ENCODE results near the gene ABCG2.

The ABCG2 gene

DNA sequence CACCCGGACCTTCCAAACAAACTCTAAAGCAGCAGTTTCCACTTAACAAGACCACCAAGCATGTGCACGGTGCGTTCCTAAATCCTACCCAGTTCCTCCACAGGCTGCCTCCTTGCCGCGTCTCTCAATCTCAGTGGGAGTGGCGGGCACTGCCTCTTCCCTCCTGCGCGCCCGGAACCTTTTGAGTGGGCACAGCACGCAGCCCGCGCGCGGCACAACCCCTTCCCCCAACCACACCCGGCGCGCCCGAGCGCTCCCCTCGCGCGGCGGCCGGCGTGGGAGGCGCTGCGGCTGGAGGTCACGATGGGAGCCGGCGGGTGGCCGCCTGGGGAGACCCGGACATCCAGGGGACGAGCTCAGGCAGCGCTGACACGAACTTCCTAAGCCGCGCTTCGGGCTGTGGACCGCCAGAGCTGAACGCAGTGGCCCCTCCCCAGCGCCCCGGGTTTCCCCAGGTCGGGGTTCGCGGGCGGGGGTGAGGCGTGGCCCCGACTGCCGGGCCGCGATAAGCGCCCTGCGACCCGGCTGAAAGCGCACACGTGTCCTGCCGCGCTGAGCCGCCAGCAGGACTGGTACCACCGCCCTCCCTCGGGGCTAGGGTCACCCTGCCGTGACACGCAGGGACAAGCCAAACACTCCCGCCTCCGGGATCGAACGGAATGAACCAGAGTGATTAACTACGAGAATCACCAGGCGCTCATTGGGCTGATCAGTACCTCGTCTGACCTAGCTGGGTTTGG is at the start of gene ABCG2:
TSS of gene ABCG2 (minus strand) at position 151 of the 740 bp plus-strand sequence. CDS start 18,644 bp downstream, outside the sequence.
- no peak for DNase-seq

DNA sequence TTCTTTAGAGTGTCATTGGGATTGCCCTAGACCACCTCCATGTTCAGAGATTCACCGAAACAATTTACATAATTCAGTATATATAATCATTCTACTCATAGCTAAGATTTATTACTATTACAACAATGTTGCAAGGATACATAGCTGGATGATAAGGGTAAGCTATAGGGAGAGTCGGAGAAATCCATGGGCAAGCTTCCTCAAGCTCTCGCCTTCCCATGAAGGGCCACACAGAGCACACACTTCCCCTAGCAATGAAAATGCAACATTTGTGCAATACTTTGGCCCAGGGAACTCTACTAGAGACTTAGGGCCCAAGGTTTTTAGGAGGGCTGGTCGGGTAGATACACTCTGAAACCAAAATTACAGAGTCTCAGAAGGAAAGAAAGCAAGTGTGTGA is 49.7 kb upstream of the ABCG2 start:
- DNase-seq: no peak

DNA sequence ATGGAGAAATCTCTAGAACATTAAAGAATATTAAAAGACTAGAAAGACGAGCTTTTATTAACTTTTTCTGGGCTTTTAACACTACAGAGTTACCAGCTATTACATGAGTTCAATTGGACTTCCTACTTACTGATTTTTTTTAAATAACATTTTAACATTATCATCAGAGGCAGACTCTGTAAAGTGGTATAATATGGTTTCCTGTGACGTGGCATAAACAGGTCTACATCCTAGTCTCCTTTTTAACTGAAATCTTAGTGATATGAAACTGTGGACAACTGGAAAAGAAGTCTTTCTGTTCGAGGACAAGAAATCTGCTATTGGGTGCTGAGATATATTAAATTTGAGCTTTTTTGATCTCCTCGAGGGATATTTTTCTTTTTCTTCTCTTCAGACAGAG is 48.7 kb upstream of the ABCG2 start:
- no peak for DNase-seq

DNA sequence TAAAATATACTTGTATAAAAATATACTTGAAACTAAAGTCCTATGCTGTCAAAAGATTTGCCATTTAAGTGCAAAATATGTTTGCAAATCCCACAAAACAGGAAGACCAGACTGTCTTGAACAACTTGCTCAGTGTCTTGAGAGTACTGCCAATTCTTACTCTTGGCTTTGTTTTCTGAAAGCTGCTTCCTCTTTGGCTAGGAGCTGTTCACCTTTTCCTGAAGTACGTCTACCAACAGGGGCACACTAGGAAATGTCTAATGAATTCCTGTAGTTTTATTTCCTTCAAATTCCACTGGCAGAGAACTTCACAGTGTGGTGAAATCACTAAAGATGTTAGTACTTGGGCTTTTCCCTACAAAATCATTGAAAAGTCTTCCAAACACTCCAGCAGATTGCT is 46.4 kb upstream of the ABCG2 start:
- peak; percentile 12 for DNase-seq

DNA sequence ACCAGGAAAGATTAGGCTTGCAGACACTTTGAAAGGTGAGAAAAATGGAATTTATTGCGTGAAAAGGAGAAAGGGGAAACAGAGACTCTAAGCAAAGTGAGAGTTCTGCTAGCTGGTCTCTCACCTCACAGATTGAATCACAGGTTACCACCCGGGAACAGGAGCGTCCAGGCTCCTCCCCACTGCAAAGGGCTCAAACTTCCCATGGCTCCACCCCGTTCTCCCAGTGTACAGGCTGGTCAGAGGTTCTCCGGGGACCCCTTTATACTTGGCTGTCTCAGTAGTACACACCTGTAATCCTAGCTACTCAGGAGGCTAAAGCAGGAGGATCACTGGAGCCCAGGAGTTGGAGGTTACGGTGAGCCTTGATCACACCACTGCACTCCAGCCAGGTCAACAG is 44.0 kb upstream of the ABCG2 start:
- DNase-seq: no peak

DNA sequence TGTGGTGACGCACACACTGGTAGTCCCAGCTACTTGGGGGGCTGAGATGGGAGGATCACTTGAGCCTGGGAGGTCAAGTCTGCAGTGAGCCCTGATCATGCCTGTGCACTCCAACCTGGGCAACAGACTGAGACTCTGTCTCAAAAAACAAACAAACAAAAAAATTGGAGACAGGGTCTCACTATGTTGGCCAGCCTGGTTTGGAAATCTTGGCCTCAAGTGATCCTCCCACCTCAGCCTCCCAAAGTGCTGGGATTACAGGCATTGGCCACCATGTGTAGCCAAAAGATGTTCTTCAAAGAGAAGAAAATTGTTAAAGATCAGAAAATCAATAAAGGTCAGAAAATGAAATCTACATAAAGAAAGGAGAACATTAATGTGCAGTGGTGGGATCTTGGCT is 41.7 kb upstream of the ABCG2 start:
- DNase-seq: no peak

DNA sequence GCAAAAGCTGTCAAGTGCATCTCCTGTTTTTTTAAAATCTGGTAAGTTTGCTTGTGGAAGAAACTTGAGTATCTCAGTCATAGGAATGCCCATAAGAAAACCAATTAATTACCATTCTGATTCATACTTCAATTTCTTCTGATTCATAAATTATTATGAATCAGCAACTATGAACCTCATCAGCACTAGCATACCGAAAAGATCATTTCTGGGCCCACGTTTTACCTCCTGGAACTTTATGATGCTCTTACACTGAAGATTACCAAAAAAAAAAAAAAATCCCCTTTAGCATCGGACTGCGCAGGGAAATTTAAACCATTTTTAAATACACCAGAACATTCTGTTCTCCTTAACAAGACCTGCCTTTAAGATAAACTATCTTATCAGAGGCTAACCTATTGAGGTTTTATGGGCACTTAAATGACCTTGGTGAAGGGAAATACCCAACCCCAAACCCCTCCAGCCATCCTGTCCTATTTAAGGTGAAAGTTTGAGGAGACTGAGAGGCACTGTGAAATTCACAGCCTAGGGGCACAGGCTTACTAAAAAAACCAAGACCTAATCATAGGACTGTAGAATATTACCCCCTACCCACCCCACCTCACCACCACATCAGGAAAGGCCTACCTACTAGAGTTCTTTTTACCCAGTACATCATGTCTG is 38.2 kb upstream of the ABCG2 start:
- no peak for DNase-seq

DNA sequence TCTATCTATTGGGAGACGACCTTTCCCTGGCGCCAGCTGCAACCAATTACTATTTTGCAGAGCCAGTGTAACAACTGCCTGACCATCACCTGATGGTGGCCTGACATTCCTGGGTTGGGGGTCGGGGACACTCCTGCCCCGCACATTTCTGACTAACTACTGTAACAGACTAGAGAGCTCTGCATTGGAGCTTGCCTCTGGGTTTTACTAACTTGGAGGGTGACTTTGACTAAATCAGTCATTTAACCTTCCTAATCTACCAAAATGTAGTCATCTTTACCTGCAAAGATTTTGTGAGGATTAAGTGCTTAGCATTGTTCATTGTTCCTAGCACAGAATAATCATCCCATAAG is 37.5 kb upstream of the ABCG2 start:
- DNase-seq: no peak

DNA sequence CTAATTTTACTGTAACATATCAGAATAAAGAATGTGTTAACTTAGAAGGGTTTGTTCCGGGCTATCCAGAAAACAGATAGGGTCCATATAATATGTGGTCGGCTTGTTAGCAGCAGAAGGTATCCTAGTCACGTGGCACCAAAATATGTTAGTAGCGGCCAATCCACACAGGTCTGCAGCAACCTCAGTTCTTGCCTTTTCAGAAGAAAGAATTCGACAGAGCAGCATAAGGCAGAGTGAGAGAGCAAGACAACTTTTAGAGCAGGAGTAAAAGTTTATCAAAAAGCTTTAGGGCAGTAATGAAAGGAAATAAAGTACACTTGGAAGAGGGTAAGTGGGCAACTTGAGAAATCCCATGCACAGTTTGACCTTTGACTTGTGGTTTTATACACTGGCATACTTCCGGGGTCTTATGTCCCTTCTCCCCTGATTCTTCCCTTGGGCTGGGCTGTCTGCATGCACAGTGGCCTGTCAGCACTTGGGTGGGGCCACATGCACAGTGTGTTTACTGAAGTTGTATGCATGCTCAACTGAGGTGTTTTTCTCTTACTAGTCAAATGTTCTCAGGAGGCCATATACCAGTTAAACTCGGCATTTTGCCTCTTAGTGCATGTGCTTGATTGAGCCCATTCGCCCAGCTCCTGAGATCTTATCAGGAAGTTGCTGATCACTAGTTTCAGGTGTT is 37.0 kb upstream of the ABCG2 start:
- DNase-seq: no peak

DNA sequence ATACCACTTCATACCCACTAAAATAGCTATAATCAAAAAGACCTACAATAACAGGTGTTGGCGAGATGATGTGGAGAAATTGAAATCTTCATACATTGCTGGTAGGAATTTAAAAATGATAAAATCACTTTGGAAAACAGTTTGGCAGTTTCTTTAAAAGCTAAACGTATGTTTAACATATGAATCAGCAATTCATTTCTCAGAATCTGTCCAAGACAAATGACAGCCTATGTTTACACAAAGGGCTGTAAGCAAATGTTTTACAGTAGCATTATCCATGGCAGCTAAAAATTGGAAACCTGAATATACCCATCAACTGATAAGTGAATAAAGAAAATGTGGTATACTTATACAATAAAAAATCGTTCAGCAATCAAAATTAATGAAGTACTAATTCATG is 33.0 kb upstream of the ABCG2 start:
- DNase-seq: no peak

DNA sequence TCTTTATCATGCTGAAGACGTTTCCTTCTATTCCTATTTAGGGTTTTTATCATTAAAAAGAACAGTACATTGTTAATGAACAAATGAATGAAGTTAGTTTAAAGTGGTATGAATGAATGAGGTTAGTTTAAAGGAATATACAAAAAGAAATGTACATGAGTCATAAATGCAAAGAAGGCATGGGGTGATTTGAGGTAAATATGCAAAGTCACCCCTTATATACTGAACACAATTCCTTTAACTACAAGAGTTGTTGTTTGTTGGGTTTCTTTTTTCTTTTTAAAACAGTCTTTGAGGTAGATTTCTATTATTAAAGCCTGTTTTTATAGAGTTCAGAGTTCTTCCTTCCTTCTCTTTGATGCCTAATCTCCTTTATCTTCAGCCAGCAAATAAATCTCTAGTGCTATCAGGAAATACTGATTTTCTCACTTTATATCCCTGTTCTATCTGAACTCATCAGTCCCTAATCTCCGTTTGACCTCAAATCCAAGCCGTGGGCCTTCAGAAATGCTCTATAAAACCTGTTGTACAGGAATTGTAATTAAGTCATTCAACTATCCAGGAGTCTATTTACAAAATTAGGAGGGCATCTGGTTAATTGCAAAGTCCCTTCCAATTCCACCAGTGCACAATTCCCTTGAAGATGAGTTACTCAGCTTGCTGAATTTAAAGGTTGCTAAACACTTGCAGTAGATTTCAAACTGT is 31.6 kb upstream of the ABCG2 start:
- no peak for DNase-seq

DNA sequence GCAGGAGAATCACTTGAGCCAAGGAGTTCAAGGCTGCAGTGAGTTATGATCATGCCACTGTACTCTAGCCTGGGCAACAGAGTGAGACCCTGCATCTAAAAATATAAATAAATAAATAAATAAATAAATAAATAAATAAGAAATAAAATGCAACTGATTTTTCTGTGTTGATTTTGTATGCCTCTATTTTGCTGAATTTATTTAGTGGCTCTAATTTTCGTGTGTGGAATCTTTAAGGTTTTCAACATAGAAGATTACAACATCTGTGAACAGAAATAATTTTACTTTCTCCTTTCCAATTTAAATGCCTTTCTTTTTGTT is 30.9 kb upstream of the ABCG2 start:
- no peak for DNase-seq

DNA sequence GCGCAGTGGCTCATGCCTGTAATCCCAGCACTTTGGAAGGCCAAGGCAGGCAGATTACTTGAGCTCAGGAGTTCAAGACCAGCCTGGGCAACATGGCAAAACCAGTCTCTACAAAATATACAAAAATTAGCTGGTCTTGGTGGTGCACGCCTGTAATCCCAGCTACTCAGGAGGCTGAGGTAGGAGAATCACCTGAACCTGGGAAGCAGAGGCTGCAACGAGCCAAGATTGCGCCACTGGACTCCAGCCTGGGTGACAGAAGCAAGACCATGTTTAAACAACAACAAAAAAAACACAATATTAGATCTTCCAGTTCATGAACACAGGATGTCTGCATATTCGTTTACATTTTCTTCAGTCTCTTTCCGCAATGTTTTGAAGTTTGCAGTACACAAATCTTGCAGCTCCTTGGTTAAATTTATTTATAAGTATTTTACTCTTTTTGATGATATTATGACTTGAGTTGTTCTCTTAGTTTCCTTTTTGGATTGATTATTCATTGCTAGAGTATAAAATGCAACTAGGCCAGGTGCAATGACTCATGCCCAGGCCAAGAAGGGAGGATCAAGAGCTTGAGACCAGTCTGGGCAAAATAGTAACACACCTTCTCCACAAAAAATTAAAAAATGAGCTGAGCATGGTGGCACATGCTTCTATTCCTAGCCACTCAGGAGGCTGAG is 30.4 kb upstream of the ABCG2 start:
- no peak for DNase-seq

DNA sequence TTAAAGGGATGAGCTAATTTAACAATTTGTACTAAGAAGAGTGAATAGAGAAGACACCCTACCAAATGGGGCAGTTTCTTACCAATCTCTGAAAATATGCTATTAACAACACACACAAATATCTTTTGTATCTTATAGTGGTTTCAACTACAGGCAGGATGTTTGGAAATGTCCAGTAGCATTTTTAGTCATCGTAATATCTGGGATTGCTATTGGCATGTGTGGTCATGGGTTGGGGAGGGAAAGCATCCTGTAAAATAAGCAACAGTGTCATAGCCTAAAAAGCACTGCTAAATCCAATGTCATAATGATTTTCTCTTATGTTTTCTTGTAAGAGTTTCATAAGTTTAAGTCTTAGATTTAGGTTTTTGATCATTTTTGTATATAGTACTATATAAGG is 29.3 kb upstream of the ABCG2 start:
- no peak for DNase-seq

DNA sequence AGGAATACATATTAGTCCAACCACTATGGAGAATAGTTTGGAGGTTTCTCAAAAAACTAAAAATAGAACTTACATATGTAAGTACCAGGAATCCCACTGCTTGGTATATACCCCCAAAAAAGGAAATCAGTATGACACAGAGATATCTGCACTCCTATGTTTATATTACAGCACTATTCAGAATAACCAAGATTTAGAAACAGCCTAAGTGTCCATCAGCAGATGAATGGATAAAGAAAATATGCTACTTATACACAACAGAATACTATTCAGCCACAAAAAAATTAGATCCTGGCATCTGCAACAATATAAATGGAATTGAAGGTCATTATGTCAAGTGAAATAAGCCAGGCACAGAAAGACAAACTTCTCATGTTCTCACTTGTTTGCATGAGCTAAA is 27.5 kb upstream of the ABCG2 start:
- no peak for DNase-seq

DNA sequence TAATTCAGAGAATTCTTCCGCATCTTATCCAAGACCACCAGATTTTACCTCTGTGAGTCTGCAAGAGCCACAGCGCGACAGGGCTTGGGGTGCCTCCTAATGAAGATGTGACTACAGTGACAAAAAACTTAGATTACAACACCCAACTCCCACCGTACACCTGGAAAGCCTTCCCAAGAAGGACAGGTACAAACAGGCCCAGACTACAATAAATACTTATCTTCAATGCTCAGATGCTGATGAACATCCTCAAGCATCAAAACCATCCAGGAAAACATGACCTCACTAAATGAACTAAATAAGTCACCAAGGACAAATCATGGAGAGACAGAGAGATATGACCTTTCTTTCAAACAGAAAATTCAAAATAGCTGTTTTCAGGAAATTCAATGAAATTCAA is 20.8 kb upstream of the ABCG2 start:
- DNase-seq: no peak

DNA sequence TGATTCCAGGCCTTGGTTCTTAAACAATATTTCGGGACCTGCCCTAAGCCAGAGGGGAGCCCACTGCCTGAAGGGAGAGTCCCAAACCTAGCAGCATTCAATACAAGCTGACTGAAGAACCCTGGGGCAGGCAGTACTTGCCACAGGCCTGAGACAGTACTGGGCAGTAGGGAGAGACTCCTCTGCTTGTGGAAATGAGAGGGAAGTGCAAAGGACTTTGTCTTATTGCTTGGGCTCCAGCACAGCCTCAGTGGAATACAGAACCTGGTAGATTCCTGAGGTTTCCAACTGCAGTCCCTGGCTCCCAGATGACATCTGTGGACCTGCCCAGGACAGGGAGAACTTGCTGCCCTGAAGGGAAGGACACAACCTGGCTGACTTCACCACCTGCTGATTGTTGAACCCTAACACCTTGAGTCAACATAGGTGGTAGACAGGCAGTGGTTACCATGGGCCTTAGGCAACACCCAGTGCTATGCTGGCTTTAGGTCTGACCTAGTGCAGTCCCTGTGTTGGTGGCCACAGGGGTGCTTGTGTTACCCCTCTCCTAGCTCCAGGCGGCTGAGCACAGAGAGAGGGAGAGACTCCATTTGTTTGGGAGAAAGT is 20.3 kb upstream of the ABCG2 start:
- no peak for DNase-seq

DNA sequence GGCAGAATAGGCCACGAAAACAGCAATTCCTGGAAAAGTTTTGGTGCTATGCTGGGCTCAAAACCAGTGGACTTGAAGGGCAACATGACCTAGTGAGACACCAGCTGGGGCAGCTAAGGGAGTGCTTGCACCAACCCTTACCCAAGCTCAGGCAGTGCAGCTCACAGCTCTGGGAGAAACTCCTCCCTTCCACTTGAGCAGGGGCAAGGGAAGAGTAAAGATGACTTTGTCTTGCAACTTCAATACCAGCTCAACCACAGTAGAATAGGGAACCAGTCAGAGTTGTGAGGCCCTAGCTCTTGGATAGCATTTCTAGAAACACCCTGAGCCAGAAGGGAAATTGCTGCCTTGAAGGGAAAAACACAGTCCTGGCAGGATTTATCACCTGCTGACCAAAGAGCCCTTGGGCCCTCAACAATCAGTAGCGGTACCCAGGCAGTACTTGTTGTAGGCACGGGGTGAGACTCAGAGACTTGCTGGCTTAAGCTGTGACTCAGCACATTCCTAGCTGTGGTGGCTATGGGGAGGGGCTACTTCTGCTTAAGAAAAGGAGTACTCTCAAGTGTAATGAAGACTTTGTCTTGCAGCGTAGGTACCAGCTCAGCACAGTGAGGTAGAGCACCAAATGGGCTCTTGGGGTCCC is 19.7 kb upstream of the ABCG2 start:
- no peak for DNase-seq

DNA sequence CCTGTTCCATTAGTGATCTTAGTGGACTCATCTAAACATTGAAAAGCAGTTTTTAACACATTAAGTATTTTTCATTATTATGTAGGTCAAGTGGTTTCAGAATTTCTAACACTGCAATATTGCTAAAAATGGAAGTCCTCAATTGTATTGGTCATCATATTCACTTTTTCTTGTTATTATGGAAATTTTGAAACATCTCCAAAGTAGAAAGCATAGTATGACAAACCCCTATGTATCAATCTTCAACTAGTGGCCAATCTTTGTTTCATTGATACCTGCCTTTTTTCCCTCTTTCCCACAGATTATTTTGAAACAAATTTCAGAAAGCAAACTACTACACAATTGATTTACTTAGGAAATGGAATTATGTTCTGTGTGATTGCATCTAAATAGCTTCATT is 14.5 kb upstream of the ABCG2 start:
- DNase-seq: no peak

DNA sequence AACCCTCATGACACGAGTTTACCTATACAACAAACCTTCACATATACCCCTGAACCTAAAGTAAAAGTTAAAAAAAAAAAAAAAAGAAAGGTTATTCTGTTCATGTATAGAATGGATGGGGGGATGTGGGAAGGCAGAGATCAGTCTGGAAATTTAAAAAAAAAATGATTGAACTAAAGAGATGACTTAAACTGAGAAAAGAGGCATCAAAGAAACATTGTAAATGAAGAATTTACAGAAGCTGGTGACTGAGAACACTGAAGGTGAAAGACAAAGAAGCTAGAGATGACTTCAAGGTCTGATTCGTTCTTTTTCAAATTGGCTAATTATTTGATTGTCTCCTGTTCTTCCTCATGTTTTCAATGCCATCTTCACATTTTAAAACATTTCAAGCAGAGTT is 12.8 kb upstream of the ABCG2 start:
- DNase-seq: no peak

DNA sequence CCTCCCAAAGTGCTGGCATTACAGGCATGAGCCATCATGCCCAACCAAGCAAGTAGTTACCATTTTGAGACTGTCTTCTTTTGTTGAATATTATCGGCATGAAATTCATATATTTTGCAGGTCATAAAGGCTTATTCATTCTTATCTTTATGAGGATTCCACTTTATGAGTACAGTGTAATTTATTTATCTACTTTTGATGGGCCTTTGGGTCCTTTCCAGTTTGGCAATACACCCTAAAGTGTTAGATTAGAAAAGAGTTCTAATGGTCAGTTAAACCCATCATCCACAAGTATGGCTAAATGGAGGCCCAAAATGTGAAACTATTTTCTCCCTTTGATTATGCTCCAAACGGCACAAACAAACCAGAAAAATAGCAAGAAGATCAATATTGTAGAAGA is 10.9 kb upstream of the ABCG2 start:
- DNase-seq: no peak

DNA sequence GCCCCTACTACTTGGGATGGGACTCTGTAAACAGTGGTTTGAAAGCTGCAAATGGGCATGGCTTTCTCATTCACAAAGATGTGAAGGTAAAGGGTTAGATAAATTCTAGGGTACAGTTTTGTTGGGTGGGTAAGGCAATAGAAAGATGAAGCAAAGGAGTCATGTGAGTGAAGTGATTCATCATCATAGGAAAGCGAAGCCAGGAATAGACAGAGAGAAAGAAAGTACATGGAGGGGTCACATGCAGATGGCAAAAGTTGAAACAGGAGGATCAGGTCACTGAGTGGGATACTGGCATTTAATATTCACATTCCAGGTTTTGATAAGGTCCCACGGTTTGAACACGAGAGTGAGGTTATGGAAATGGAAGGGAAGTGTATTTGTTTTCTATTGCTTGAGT is 8.2 kb upstream of the ABCG2 start:
- DNase-seq: no peak

Data from KG1 (cell line).